Measurements from ENCODE around the gene MUC5AC. TPM values are rescaled to one million over a fixed set of nuclear protein-coding genes. Genes with fewer than 3 reads are reported as not detected.

The MUC5AC gene
- total RNA-seq, 1 experiment from 2014 or later, result not detected

GRCh38 chr11:1192741-1193325, 35.1 kb downstream of the MUC5AC start:
- no peak overlapping the region for H3K4me3 ChIP-seq (ENCODE audit: low read depth, low read length, poor library complexity, severe bottlenecking)
- TF ChIP-seq EZH2 (IDR thresholded peaks at IDR 0.05; ENCODE audit: borderline replicate concordance, low read depth, low read length, poor library complexity, severe bottlenecking) (no peak), CTCF (conservative IDR thresholded peaks at IDR 0.05; ENCODE audit: low read depth, low read length) (no peak)
- no peak for DNase-seq (ENCODE audit: low spot score)
- H3K27ac ChIP-seq (ENCODE audit: low read depth, low read length, poor library complexity, severe bottlenecking), result no peak overlapping the region
- no peaks in the 10 kb centered on the region for H3K27me3 ChIP-seq (replicated peaks; ENCODE audit: insufficient read depth, low read depth, low read length, poor library complexity)
- no TSS peak for BruUV-seq (replicated peaks)
- ChIA-PET CTCF (no interaction called here), POLR2A (ENCODE audit: low non-redundant PET) (no interaction called here)
- intact Hi-C loops (cut with micrococcal nuclease; ENCODE audit: unreplicated experiment), result no loop called here
- H3K4me1 ChIP-seq (ENCODE audit: insufficient read depth, low read length, poor library complexity, severe bottlenecking), result no peaks in the 10 kb centered on the region
- H3K36me3 ChIP-seq (ENCODE audit: insufficient read depth, low read length, poor library complexity, severe bottlenecking), result no peaks in the 10 kb centered on the region
- H3K9me3 ChIP-seq (ENCODE audit: low read depth, low read length, poor library complexity, severe bottlenecking), result no peaks in the 10 kb centered on the region

GRCh38 chr11:1193326-1194230, 35.8 kb downstream of the MUC5AC start:
- Histone ChIP-seq H3K27ac (ENCODE audit: low read depth, low read length, poor library complexity, severe bottlenecking) (no peak overlapping the region), H3K9me3 (ENCODE audit: low read depth, low read length, poor library complexity, severe bottlenecking) (no peaks in the 10 kb centered on the region), H3K4me3 (ENCODE audit: low read depth, low read length, poor library complexity, severe bottlenecking) (no peak overlapping the region), H3K27me3 (replicated peaks; ENCODE audit: insufficient read depth, low read depth, low read length, poor library complexity) (no peaks in the 10 kb centered on the region), H3K4me1 (ENCODE audit: insufficient read depth, low read length, poor library complexity, severe bottlenecking) (no peaks in the 10 kb centered on the region), H3K36me3 (ENCODE audit: insufficient read depth, low read length, poor library complexity, severe bottlenecking) (no peaks in the 10 kb centered on the region)
- TF ChIP-seq CTCF (conservative IDR thresholded peaks at IDR 0.05; ENCODE audit: low read depth, low read length), result no peak
- POLR2A ChIA-PET (ENCODE audit: low non-redundant PET), result no interaction called here
- no TSS peak for BruUV-seq (replicated peaks)
- CTCF ChIA-PET, result no interaction called here
- intact Hi-C loops (cut with micrococcal nuclease; ENCODE audit: unreplicated experiment), result no loop called here
- no peak for DNase-seq (ENCODE audit: low spot score)

GRCh38 chr11:1194231-1194976, 36.7 kb downstream of the MUC5AC start:
- no peak for TF ChIP-seq EZH2 (IDR thresholded peaks at IDR 0.05; ENCODE audit: borderline replicate concordance, low read depth, low read length, poor library complexity, severe bottlenecking)
- no peak for TF ChIP-seq CTCF (conservative IDR thresholded peaks at IDR 0.05; ENCODE audit: low read depth, low read length)
- Histone ChIP-seq H3K36me3 (ENCODE audit: insufficient read depth, low read length, poor library complexity, severe bottlenecking) (no peaks in the 10 kb centered on the region), H3K27me3 (replicated peaks; ENCODE audit: insufficient read depth, low read depth, low read length, poor library complexity) (no peaks in the 10 kb centered on the region), H3K27ac (ENCODE audit: low read depth, low read length, poor library complexity, severe bottlenecking) (no peak overlapping the region), H3K4me1 (ENCODE audit: insufficient read depth, low read length, poor library complexity, severe bottlenecking) (no peaks in the 10 kb centered on the region), H3K9me3 (ENCODE audit: low read depth, low read length, poor library complexity, severe bottlenecking) (no peaks in the 10 kb centered on the region), H3K4me3 (ENCODE audit: low read depth, low read length, poor library complexity, severe bottlenecking) (no peak overlapping the region)
- no TSS peak for BruUV-seq (replicated peaks)
- intact Hi-C loops (cut with micrococcal nuclease; ENCODE audit: unreplicated experiment), result no loop called here
- ChIA-PET CTCF (no interaction called here), POLR2A (ENCODE audit: low non-redundant PET) (no interaction called here)
- DNase-seq (ENCODE audit: low spot score), result no peak
